HG02610 (cell line): ENCODE measurements around the gene PAPOLA.

Source experiments
- ATAC-seq: cut with Tn5 transposase; IDR thresholded peaks from one replicate; pipeline ENCODE4 v1.9.1; 2021; ENCODE audit warnings: mild to moderate bottlenecking, moderate library complexity; ENCODE audit not compliant: unreplicated experiment

The PAPOLA gene

GRCh38 chr14:96584199-96584906 lies 82.2 kb downstream of the PAPOLA start:
- ATAC-seq, result no peak

DNA sequence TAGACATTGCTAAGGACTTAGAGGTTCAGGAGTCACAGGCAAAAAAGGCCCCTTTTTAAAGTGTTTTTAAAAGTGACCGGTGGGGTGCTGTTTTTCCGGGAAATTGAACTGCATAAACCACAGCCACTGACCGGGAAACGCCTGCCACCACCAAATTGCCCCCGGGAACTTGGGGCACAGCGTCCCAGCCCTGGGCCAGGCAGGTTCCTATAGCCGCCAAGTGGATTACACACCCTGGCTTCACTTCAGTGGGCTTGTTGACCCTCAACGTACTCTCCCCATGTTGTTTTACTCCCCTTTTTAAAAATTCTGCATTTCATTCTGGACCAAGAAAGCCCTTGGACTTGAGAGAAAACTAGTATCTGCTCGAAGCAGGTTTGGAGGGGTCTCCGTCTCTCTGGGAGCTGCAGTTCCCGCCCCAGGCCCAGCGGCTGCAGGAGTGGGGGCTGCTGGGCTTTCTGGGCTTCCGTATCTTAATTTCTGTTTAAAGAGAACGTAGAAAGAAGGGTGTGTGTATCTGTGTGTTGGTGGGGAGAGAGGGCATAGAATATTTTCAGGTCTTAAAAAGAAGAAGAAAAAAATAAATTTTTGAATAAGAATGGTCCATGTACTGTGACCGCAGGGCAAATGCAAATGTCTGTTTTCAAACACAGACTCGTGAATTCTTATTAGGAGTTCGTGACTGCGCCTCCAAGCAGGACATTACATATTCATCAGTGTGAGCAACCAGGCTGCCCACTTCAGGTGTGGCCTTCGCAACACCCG lies 82.9 kb downstream of the PAPOLA start:
- no peak for ATAC-seq

- no peak for ATAC-seq
Observed at GRCh38 chr14:96585672-96586013, 83.5 kb downstream of the PAPOLA start.

GRCh38 chr14:96586056-96586455 lies 83.9 kb downstream of the PAPOLA start:
- no peak for ATAC-seq

- ATAC-seq, result no peak
Observed at GRCh38 chr14:96586921-96587822, 85.0 kb downstream of the PAPOLA start.

DNA sequence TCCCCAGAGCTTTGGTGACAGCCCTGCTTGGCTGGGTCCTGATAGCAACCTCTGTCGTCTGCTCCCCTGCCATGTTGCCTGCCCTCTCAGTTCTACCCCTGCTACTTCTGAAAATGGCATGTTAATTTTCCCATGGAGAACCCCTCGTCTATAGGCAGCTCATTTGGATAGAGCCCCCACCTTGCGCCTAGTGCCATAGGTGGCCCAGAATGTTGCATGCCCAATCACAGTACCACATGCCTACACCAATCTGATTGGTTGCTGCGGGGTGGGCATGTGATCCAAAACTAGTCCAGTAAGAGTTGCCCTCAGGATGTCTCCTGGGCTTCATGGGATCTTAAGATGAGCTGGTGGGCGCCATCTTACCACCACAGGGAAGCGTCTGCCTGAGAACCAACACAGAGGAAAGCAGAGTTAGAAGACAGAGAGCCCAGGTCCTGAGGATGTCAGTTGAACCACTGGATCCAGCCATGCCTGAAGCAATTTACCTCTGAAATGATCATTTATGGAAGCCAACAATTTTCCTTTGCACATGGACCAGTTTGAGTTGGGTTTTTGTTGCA lies 85.7 kb downstream of the PAPOLA start:
- ATAC-seq, result no peak

GRCh38 chr14:96588410-96589257 lies 86.5 kb downstream of the PAPOLA start:
- ATAC-seq, result no peak

DNA sequence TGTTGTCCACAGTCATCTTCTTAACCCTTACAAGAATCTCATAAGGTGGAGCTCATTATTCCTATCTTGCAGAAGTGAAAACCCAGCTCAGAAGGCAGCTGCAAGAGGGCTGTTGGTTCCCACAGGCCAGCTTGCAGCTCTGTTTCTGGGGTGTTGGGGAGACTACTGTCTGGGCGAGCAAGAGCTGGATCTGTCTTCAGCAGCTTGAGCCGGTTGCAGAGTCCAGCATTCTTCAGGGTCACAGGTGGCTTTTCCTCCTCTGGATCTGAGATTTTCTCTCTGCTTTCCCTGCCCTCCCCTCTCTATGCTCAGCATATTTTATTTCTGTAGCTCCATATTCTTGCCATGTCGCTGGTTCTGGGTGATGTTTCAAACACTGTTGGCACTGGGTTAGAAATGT lies 87.4 kb downstream of the PAPOLA start:
- no peak for ATAC-seq

- no peak for ATAC-seq
Observed at GRCh38 chr14:96590190-96590864, 88.1 kb downstream of the PAPOLA start.

- ATAC-seq, result peak; percentile 80
Observed at GRCh38 chr14:96592591-96593386, 90.6 kb downstream of the PAPOLA start.

DNA sequence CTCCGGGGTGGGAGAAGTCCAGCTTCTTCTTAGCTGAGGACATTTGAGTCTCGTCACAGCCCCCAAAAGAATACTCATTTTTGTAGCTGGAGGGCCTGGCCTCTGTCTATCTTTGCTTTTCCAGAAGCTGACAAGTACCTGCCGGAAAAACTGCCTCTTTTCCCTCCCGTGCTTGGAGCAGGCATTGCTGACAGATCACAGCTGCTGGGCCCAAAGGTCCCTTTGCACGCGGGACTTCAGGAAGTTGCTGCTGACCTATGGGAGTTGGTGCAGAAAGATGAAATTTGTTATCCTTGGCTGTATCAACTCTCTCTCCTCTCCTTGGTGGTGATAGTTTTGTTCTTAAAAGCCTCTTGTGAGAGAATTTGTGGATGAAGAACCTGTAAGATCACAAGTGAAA lies 92.8 kb downstream of the PAPOLA start:
- no peak for ATAC-seq

DNA sequence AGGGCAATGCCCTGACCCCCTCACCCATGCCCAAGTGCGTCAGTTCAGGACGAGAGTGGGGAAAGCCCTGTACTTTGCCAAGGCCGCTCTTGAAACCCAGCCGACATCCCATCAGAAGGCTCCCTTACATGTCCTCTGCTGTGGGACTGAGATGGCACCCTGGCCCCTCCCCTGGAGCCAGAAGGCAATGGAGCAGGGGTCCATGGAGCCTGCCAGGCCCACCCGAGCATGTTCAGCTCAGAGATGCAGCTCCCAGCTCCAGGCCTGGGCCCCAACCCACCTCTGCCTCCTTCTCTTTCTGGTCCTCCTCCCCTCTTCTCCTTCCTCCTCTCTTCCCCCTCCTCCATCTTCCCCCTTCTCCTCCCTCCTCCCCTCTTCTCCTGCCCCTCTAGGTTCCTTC lies 95.5 kb downstream of the PAPOLA start:
- ATAC-seq, result no peak

- no peak for ATAC-seq
Observed at GRCh38 chr14:96598332-96598928, 96.2 kb downstream of the PAPOLA start.

DNA sequence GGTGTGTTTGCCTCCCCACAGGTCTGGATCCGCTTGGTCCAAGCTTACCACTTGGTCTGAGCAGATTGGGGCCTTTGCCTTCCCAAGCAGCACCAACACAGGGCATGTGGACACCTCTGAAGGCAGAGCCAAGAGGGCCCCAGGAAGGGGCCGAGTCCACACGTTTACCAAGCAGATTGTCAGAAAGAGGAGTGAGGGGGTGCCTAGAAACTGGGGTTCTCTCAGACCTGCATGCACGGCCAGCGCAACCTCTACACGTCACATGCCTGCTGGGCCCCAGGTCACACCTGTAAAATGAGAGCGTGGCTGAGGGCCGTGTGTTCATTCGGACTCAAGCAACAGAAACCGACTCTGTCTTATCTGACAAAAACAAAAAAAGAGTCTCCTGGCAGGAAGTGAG lies 96.9 kb downstream of the PAPOLA start:
- ATAC-seq, result no peak

DNA sequence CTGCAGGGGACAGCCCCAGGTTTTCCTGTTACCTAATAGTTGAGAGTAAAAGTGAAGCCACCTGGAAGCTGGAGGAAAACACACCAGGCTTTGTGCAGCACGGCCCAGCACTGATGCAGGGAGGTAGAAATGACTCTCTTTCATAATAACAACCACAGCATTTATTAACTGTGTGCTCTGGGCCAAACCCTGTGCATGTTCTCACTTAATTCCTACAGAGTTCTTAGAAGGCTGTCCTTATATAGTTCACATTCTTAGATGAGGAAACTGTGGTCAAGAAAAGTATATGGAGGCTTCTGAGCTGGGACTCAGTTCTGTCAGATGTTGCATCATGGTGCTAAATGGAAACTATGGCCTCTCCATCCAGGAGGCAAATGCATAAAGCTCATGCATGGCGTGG lies 100.0 kb downstream of the PAPOLA start:
- ATAC-seq, result no peak

DNA sequence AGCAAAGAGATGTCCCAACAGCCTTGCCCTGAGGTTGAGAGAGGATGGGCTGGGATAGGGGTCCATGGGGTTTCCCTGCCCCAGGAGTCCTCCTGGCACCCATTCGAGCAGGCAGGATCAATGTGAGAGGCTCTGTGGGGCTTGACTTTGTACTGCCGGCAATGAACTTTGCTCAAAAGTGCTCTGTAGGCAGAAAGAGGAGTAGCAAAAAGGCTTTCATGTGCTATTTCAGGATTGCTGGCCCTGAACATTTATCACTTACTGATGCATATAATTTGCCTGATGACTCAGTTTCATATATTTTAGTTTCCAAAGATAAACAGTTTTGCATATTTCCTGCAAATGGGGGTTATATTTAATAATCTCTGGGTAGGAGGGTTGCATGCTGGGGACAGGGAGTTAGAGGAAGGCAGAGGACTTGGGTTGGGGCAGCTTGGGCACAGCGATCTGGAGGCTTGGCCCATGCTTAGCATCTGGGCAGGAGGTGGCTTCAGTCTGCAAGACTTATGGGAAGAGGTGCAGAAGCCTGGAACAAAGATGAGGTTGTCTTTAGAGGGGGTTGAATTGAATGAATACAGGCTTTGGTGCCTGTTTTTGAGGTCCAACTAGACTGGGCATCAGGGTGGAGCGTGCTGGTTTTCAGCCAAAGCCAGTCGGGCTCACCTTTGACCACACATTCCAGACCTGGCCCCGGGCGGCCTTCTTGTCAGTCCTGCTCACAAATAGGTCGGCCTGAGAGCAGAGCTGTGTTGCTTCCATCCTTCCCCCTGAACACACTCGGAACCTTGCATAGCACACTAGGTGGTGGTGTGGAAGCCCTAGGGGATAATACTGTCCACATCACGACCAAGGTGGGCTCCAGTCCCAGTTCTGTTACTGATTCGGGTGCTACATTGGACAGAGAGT lies 101.4 kb downstream of the PAPOLA start:
- no peak for ATAC-seq

DNA sequence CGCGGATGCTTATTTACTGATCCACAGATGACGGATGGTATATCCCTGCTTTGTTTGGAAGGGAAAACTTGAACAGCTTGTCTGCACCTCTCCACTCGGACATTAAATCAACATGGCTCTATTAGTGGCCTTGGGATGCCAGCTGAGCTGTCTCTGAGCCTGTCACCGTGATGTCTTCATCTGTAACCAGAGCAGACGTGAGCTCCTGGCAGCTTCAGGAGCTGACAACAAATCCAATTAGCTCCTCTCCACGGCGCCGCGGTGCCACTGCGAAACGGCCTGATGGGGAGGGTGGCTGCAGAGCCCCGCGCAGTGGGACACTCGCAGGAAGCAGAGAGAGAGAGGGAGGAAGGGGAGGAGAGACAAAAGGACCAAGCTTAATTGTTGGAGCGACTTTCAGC lies 112.3 kb downstream of the PAPOLA start:
- no peak for ATAC-seq
